Calu3 (cell line): ENCODE measurements around the gene CSMD2. TPM values are rescaled to one million over a fixed set of nuclear protein-coding genes. Genes with fewer than 3 reads are reported as not detected.

ENCODE experiments used
- BruUV-seq: library from RNA; stranded (reverse); fragments of 400-500 nt; replicated peaks from 2 replicates; lab custom pipeline; 2021; lab: Mats Ljungman, UMichigan
- CTCF ChIA-PET: fragments of 300-600 bp; sonication (Branson Sonifier 250); formaldehyde crosslinking; loops from one replicate; lab custom pipeline; 2022; ENCODE audit warnings: antibody characterized with exemption; lab: Charles Lee
- DNase-seq: peaks from one replicate; pipeline ENCODE4 v3.0.0; 2022
- H3K27ac Mint-ChIP-seq: one replicate; pipeline ENCODE4 v1.8.0; 2022; ENCODE audit warnings: mixed read lengths; ENCODE audit not compliant: unreplicated experiment
- H3K27me3 Mint-ChIP-seq: one replicate; pipeline ENCODE4 v1.8.0; 2022; ENCODE audit warnings: mixed read lengths; ENCODE audit not compliant: unreplicated experiment
- H3K36me3 Mint-ChIP-seq: one replicate; pipeline ENCODE4 v1.8.0; 2022; ENCODE audit warnings: mild to moderate bottlenecking, moderate library complexity, mixed read lengths; ENCODE audit not compliant: insufficient read depth, unreplicated experiment
- H3K4me1 Mint-ChIP-seq: one replicate; pipeline ENCODE4 v1.8.0; 2022; ENCODE audit warnings: mild to moderate bottlenecking, low read depth, mixed read lengths; ENCODE audit not compliant: unreplicated experiment
- H3K4me3 Mint-ChIP-seq: one replicate; pipeline ENCODE4 v1.8.0; 2022; ENCODE audit warnings: mild to moderate bottlenecking, low read depth, moderate library complexity, mixed read lengths; ENCODE audit not compliant: unreplicated experiment
- H3K9me3 Mint-ChIP-seq: one replicate; pipeline ENCODE4 v1.8.0; 2022; ENCODE audit warnings: low read depth, mixed read lengths; ENCODE audit not compliant: unreplicated experiment
- CTCF ChIP-seq: fragments of 200-600 bp; IDR thresholded peaks from one replicate; pipeline ENCODE4 v1.8.0; 2022; ENCODE audit warnings: antibody characterized with exemption; ENCODE audit not compliant: unreplicated experiment
- intact Hi-C: fragments of 100-400 bp; cut with micrococcal nuclease; formaldehyde crosslinking; loops from one replicate; pipeline ENCODE4 v1.10.0; 2022; ENCODE audit not compliant: unreplicated experiment
- total RNA-seq: library from RNA; stranded (reverse); gene quantifications from 2 replicates; pipeline ENCODE4 v1.2.3, GENCODE V29; 2022

Gene CSMD2
- total RNA-seq, 1 experiment from 2014 or later: not detected

- Mint-ChIP-seq H3K27me3 (peaks cover 76% of the 10 kb centered on the region), H3K36me3 (no peaks in the 10 kb centered on the region), H3K4me1 (no peaks in the 10 kb centered on the region), H3K27ac (no peak overlapping the region), H3K9me3 (peaks cover 2% of the 10 kb centered on the region), H3K4me3 (no peak overlapping the region)
- CTCF ChIA-PET: interaction anchor here (0.6 kb wide), 1 partner anchor 225 kb away, joined by 3 read pairs; no protein-coding TSS in a partner anchor
- BruUV-seq: no TSS peak
- no peak for DNase-seq
- no peak for TF ChIP-seq CTCF
- intact Hi-C loops: no loop called here
Measured at GRCh38 chr1:33637846-33638440, 527.1 kb downstream of the CSMD2 start.

GRCh38 chr1:33636209-33636608 lies 528.8 kb downstream of the CSMD2 start:
- intact Hi-C loops: no loop called here
- CTCF ChIA-PET: no interaction called here
- no peak for TF ChIP-seq CTCF
- H3K27ac Mint-ChIP-seq: no peak overlapping the region
- no peak for DNase-seq
- no peaks in the 10 kb centered on the region for H3K36me3 Mint-ChIP-seq
- no peak overlapping the region for H3K4me3 Mint-ChIP-seq
- no TSS peak for BruUV-seq
- H3K4me1 Mint-ChIP-seq: no peaks in the 10 kb centered on the region
- peaks cover 2% of the 10 kb centered on the region for H3K9me3 Mint-ChIP-seq
- peaks cover 69% of the 10 kb centered on the region for H3K27me3 Mint-ChIP-seq

- H3K4me1 Mint-ChIP-seq: no peaks in the 10 kb centered on the region
- TF ChIP-seq CTCF: no peak
- no peak overlapping the region for H3K27ac Mint-ChIP-seq
- no peak overlapping the region for H3K4me3 Mint-ChIP-seq
- H3K27me3 Mint-ChIP-seq: peaks cover 77% of the 10 kb centered on the region
- no peak for DNase-seq
- CTCF ChIA-PET: no interaction called here
- no peaks in the 10 kb centered on the region for H3K36me3 Mint-ChIP-seq
- H3K9me3 Mint-ChIP-seq: peaks cover 2% of the 10 kb centered on the region
- BruUV-seq: no TSS peak
- intact Hi-C loops: no loop called here
Measured at GRCh38 chr1:33635336-33636012, 529.6 kb downstream of the CSMD2 start.

- Mint-ChIP-seq H3K4me3 (no peak overlapping the region), H3K36me3 (no peaks in the 10 kb centered on the region), H3K9me3 (peaks cover 2% of the 10 kb centered on the region), H3K27ac (no peak overlapping the region), H3K27me3 (peaks cover 83% of the 10 kb centered on the region), H3K4me1 (no peaks in the 10 kb centered on the region)
- DNase-seq: peak; percentile 57
- intact Hi-C loops: loop anchor here (5.0 kb wide), 1 partner anchor 1107 kb away; no protein-coding TSS in a partner anchor
- CTCF ChIA-PET: no interaction called here
- no TSS peak for BruUV-seq
- TF ChIP-seq CTCF: peak; percentile 45
Measured at GRCh38 chr1:33634806-33635205, 530.2 kb downstream of the CSMD2 start.
